ENCODE data around the gene ZNF274. TPM values are rescaled to one million over a fixed set of nuclear protein-coding genes. Genes with fewer than 3 reads are reported as not detected.

Gene ZNF274
- polyA plus RNA-seq, 1 of the 3 experiments (the other 2 are of a cell fraction), result 3.1 TPM

DNA sequence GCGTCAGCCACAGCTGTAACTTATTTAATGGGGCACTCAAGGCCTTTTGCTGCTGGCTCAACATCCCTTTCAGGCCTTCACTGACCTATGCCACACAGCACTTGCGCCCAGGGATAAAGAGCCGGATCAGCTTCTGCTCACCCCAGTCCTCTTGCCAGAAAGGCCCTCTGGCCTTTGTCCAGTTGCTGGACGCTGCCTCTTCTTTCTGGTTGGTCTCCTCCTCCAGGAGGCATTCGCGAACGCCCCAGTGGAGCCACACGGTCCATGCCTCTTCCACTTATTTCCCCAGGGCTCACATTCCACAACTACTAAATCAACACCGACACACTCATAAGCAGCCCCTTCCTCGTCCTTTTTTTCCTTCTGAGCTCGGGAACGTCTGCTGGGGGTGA, 28.6 kb upstream of the ZNF274 start:
- Histone ChIP-seq H3K4me1 (ENCODE audit: control insufficient read depth in 1 of 2, insufficient read depth in 2 of 2, low read depth in 1 of 2, low read length in 1 of 2) (no peaks in the 10 kb centered on the region; a peak in 2 of 4 replicates), H3K4me2 (peak overlapping the region; percentile 85), H3F3A (replicated peaks; ENCODE audit: insufficient read depth) (peaks cover 13% of the 10 kb centered on the region), H3K27ac (ENCODE audit: low read depth in 2 of 2, low read length in 1 of 2) (peak overlapping the region; percentile 65 to 80), H3K9me3 (no peaks in the 10 kb centered on the region), H3K9ac (peak overlapping the region; percentile 79), H3K9me2 (no peaks in the 10 kb centered on the region), H3K4me3 (ENCODE audit: low read depth in 2 of 2, low read length in 1 of 2) (peak overlapping the region; percentile 75 to 83), H2AFZ (ENCODE audit: low read depth) (peak overlapping the region; percentile 93), H3K79me2 (ENCODE audit: insufficient read depth) (peaks cover 35% of the 10 kb centered on the region; the same call in 1 of the 2 replicates), H3K27me3 (ENCODE audit: insufficient read depth) (no peaks in the 10 kb centered on the region), H4K20me1 (ENCODE audit: insufficient read depth) (no peaks in the 10 kb centered on the region), H3K36me3 (replicated peaks in 1 of 2; ENCODE audit: control insufficient read depth in 1 of 2, insufficient read depth in 2 of 2, low read length in 1 of 2) (peaks cover 0 to 1% of the 10 kb centered on the region in 2 experiments)
- 9% methylated on average over 10 of the region's 12 CpGs for WGBS (ENCODE audit: low lambda C conversion rate)
- TF ChIP-seq EZH2phosphoT487 (IDR thresholded peaks at IDR 0.05; ENCODE audit: borderline replicate concordance, low read depth) (no peak), RAD21 (IDR thresholded peaks at IDR 0.05; ENCODE audit: low read length) (no peak), RCOR1 (IDR thresholded peaks at IDR 0.05; ENCODE audit: low read length) (no peak), NFIC (IDR thresholded peaks at IDR 0.05; ENCODE audit: borderline replicate concordance) (no peak), FOSL2 (IDR thresholded peaks at IDR 0.05; ENCODE audit: borderline replicate concordance, low read depth) (no peak), FOXJ3 (CRISPR knock-in tag; IDR thresholded peaks at IDR 0.05) (no peak), MXI1 (IDR thresholded peaks at IDR 0.05; ENCODE audit: low read depth, low read length) (no peak), NRF1 (IDR thresholded peaks at IDR 0.05; ENCODE audit: low read depth, low read length) (no peak), JUND (IDR thresholded peaks at IDR 0.05) (no peak), IRF3 (IDR thresholded peaks at IDR 0.05; ENCODE audit: low read depth, low read length) (no peak), USF2 (IDR thresholded peaks at IDR 0.05; ENCODE audit: borderline replicate concordance, low read depth, low read length) (no peak), SMC3 (IDR thresholded peaks at IDR 0.05; ENCODE audit: low read depth, low read length) (no peak), TEAD4 (IDR thresholded peaks at IDR 0.05; ENCODE audit: borderline replicate concordance, insufficient read depth) (no peak)
- TF ChIP-seq, protein P1, sequence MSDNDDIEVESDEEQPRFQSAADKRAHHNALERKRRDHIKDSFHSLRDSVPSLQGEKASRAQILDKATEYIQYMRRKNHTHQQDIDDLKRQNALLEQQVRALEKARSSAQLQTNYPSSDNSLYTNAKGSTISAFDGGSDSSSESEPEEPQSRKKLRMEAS (IDR thresholded peaks at IDR 0.05; ENCODE audit: low read depth), result no peak
- TF ChIP-seq, protein P2, sequence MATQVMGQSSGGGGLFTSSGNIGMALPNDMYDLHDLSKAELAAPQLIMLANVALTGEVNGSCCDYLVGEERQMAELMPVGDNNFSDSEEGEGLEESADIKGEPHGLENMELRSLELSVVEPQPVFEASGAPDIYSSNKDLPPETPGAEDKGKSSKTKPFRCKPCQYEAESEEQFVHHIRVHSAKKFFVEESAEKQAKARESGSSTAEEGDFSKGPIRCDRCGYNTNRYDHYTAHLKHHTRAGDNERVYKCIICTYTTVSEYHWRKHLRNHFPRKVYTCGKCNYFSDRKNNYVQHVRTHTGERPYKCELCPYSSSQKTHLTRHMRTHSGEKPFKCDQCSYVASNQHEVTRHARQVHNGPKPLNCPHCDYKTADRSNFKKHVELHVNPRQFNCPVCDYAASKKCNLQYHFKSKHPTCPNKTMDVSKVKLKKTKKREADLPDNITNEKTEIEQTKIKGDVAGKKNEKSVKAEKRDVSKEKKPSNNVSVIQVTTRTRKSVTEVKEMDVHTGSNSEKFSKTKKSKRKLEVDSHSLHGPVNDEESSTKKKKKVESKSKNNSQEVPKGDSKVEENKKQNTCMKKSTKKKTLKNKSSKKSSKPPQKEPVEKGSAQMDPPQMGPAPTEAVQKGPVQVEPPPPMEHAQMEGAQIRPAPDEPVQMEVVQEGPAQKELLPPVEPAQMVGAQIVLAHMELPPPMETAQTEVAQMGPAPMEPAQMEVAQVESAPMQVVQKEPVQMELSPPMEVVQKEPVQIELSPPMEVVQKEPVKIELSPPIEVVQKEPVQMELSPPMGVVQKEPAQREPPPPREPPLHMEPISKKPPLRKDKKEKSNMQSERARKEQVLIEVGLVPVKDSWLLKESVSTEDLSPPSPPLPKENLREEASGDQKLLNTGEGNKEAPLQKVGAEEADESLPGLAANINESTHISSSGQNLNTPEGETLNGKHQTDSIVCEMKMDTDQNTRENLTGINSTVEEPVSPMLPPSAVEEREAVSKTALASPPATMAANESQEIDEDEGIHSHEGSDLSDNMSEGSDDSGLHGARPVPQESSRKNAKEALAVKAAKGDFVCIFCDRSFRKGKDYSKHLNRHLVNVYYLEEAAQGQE (IDR thresholded peaks at IDR 0.05; ENCODE audit: low read depth, low read length), result no peak
- no peak for DNase-seq
- CTCF ChIA-PET, result interaction anchor here (0.7 to 1.3 kb wide), 2 partner anchors 12 to 1050 kb away, joined by 3 read pairs; no protein-coding TSS in a partner anchor
- POLR2A ChIA-PET, result no interaction called here
